Endothelial cell of umbilical vein (primary cell): Measurements from ENCODE around the gene STAT2. TPM values are rescaled to one million over a fixed set of nuclear protein-coding genes. Genes with fewer than 3 reads are reported as not detected.

ENCODE experiments used
- BruUV-seq: library from RNA; stranded (reverse); fragments of 400-500 nt; replicated peaks from 2 replicates; lab custom pipeline; 2021; lab: Mats Ljungman, UMichigan
- CTCF ChIA-PET: fragments of 300-600, 350-600 bp; sonication (Branson Sonifier 250); formaldehyde crosslinking; loops from one replicate; lab custom pipeline; 2021; ENCODE audit warnings: antibody characterized with exemption, inconsistent platforms; lab: Charles Lee
- POLR2A ChIA-PET: fragments of 300-600, 350-600 bp; sonication (Branson Sonifier 250); formaldehyde crosslinking; loops from one replicate; lab custom pipeline; 2021; ENCODE audit warnings: antibody characterized with exemption, inconsistent platforms; lab: Charles Lee
- DNase-seq: peaks from one replicate; pipeline ENCODE4 v3.0.0-alpha.2; 2011; ENCODE audit warnings: low read depth, low spot score
- FAIRE-seq: peaks from 2 replicates; lab custom pipeline; 2011; peaks lifted over from hg19 to GRCh38; lab: Jason Lieb, UNC
- H2AFZ ChIP-seq: 2 replicates; pipeline ENCODE4 v1.6.0; 2012; ENCODE audit warnings: low read depth, low read length, control low read depth, inconsistent platforms
- H3K27ac ChIP-seq: 2 replicates; pipeline ENCODE4 v1.5.1; 2011; ENCODE audit warnings: low read depth, mild to moderate bottlenecking, control low read depth, low read length, moderate library complexity; ENCODE audit not compliant: insufficient read depth
- H3K27me3 ChIP-seq, 2 experiments: 2 replicates each; pipeline versions ENCODE4 v1.6.0 to v1.6.1; 2011; ENCODE audit warnings: low read length in 2 of 2, mixed read lengths in 1 of 2; ENCODE audit not compliant: control insufficient read depth in 2 of 2, insufficient read depth in 2 of 2
- H3K36me3 ChIP-seq, 2 experiments: 2 replicates in 1 of 2; 3 replicates in 1 of 2; pipeline ENCODE4 v1.5.1; 2011; ENCODE audit warnings: low read length in 2 of 2, mild to moderate bottlenecking in 1 of 2, moderate library complexity in 1 of 2; ENCODE audit not compliant: control insufficient read depth in 2 of 2, insufficient read depth in 2 of 2; ENCODE audit errors: extremely low read depth in 1 of 2
- H3K4me1 ChIP-seq: 3 replicates; pipeline ENCODE4 v1.5.1; 2011; ENCODE audit warnings: mild to moderate bottlenecking, low read length; ENCODE audit not compliant: control insufficient read depth, insufficient read depth; ENCODE audit errors: extremely low read depth
- H3K4me2 ChIP-seq: 2 replicates; pipeline ENCODE4 v1.6.1; 2011; ENCODE audit warnings: low read length, control low read depth, mixed read lengths; ENCODE audit not compliant: insufficient read depth
- H3K4me3 ChIP-seq, 3 experiments: fragments of 200-600 bp in 1 of 3; sonication (generic), shearing (Covaris generic) in 1 of 3; replicated peaks in 1 of 3; 2 replicates each; pipeline ENCODE4 v1.5.1; 2011 to 2016; ENCODE audit warnings: control low read depth in 3 of 3, low read length in 3 of 3, mild to moderate bottlenecking in 2 of 3, inconsistent platforms in 1 of 3, low read depth in 1 of 3, moderate library complexity in 1 of 3; ENCODE audit not compliant: insufficient read depth in 1 of 3
- H3K79me2 ChIP-seq: 2 replicates; pipeline ENCODE4 v1.6.0; 2012; ENCODE audit warnings: low read length, inconsistent platforms; ENCODE audit not compliant: control insufficient read depth, insufficient read depth
- H3K9ac ChIP-seq: replicated peaks from 2 replicates; pipeline ENCODE3; 2011; ENCODE audit warnings: low read length, control low read depth; ENCODE audit not compliant: insufficient read depth; ENCODE audit errors: extremely low read depth
- H3K9me1 ChIP-seq: replicated peaks from 3 replicates; pipeline ENCODE4 v1.6.0; 2011; ENCODE audit warnings: mild to moderate bottlenecking, low read length; ENCODE audit not compliant: control insufficient read depth, insufficient read depth; ENCODE audit errors: extremely low read depth
- H3K9me3 ChIP-seq: replicated peaks from 2 replicates; pipeline ENCODE4 v1.5.1; 2012; ENCODE audit warnings: low read length, inconsistent platforms; ENCODE audit not compliant: control insufficient read depth, insufficient read depth
- H4K20me1 ChIP-seq: replicated peaks from 2 replicates; pipeline ENCODE3; 2011; ENCODE audit warnings: mild to moderate bottlenecking, low read length; ENCODE audit not compliant: control insufficient read depth, insufficient read depth; ENCODE audit errors: extremely low read depth
- EZH2 ChIP-seq: IDR thresholded peaks from 2 replicates; pipeline ENCODE4 v1.6.1; 2012; ENCODE audit warnings: borderline replicate concordance, low read depth, mild to moderate bottlenecking, moderate library complexity, low read length, inconsistent platforms; ENCODE audit not compliant: severe bottlenecking
- FOS ChIP-seq: IDR thresholded peaks from 2 replicates; pipeline ENCODE4 v1.6.1; 2011; ENCODE audit warnings: mild to moderate bottlenecking, low read length, moderate library complexity, borderline replicate concordance; ENCODE audit not compliant: insufficient read depth
- GATA2 ChIP-seq: IDR thresholded peaks from 2 replicates; pipeline ENCODE4 v1.7.0; 2011; ENCODE audit warnings: low read depth, mild to moderate bottlenecking, moderate library complexity, mixed read lengths, low read length; ENCODE audit not compliant: insufficient read length, insufficient read depth
- JUN ChIP-seq: IDR thresholded peaks from 2 replicates; pipeline ENCODE4 v1.6.1; 2011; ENCODE audit warnings: borderline replicate concordance, low read depth; ENCODE audit not compliant: insufficient read length, insufficient read depth
- MYC ChIP-seq: IDR thresholded peaks from one replicate; pipeline ENCODE4 v1.6.1; 2011; ENCODE audit warnings: mild to moderate bottlenecking, low read depth, low read length
- POLR2A ChIP-seq: IDR thresholded peaks from 2 replicates; pipeline ENCODE4 v1.6.1; 2012; ENCODE audit warnings: low read depth, mild to moderate bottlenecking, control low read depth, low read length
- POLR2AphosphoS5 ChIP-seq: IDR thresholded peaks from 2 replicates; pipeline ENCODE4 v1.6.1; 2012; ENCODE audit warnings: low read depth, mild to moderate bottlenecking, control low read depth, low read length, moderate library complexity; ENCODE audit not compliant: insufficient read depth
- dilution Hi-C: fragments of 300-500 bp; cut with MboI; formaldehyde crosslinking; loops from one replicate; pipeline ENCODE4 v1.15.0; 2019; ENCODE audit warnings: low sequenced_read_pairs; ENCODE audit not compliant: extremely low pct_ligation_motif_present
- intact Hi-C: fragments of 100-400 bp; cut with micrococcal nuclease; formaldehyde crosslinking; loops from one replicate; pipeline ENCODE4 v1.10.0; 2022
- polyA plus RNA-seq, 4 experiments: library from polyadenylated mRNA; depleted of rRNA in 3 of 4; stranded (reverse) in 3 of 4; unstranded in 1 of 4; fragments of >200 nt; gene quantifications; 2 replicates each; pipeline versions ENCODE4 v1.2.1 to v1.2.3, GENCODE V29; 2011 to 2012; ENCODE audit warnings: missing spikeins in 1 of 4
- total RNA-seq: library from RNA; stranded (reverse); gene quantifications from 2 replicates; pipeline ENCODE4 v1.2.3, GENCODE V29; 2021
- TF ChIP-seq, protein P1 (sequence below), 2 donors: IDR thresholded peaks; 1 replicate in 1 of 2; 2 replicates in 1 of 2; pipeline ENCODE4 v1.5.1; 2011; ENCODE audit warnings: low read length in 2 of 2, mild to moderate bottlenecking in 2 of 2, moderate library complexity in 2 of 2, control low read depth in 1 of 2, inconsistent platforms in 1 of 2, low read depth in 1 of 2; ENCODE audit not compliant: insufficient read depth in 1 of 2; ENCODE audit errors: extremely low read depth in 1 of 2
- TF ChIP-seq, protein P2 (sequence below): IDR thresholded peaks from 2 replicates; pipeline ENCODE4 v1.6.1; 2011; ENCODE audit not compliant: insufficient read depth, insufficient read length

STAT2 gene
- total and polyA plus RNA-seq, 2 donors (not counting 3 experiments of a cell fraction or from before 2014, with no cell fraction given): 62.8 to 66.5 TPM

DNA sequence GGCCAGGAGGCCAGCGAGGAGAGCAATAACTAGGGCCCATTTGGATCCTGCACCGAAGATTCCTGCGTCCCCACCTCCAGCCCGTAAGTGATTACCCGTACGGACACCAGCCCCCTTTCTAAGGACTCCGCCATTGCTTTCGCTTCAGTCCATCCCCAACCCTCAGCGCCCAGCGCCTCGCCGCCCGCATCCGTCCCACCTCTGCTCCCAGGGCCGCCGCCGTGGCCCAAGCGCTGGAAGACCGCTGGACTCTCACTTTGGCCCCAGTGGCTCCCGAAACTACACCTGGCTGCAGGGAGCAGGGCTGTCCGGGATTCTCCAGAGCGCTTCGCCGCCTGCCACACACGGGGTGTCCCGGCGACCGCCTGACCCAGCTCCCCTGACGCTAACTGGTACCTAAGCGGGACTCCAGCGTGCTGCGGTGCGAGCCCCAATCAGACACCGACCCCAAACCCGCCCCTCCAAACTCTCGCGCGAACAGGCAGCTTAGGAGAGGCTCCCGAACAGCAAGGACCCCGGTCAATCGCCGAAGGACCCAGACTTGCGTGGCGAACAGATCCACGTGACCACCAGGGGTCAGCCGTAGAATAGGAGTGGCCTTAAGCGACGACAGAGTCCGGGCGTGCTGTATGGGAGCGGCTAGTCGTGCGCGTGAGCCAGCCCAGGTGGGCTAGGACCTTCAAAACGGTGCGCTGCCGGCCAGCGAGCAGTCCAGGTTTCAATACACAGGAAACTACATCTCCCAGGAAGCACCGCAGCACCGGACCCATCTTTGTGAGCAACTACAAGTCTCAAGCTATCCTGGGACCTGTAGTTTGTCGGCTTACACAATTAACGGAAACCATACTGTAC, 44.1 kb downstream of the STAT2 start, which contains the start of gene CNPY2:
Gene CNPY2, minus strand, starts transcription at position 367 of the 852 bp plus-strand sequence. CDS start 771 bp downstream, outside the sequence.
- dilution Hi-C loops: no loop called here
- H2AFZ ChIP-seq: peak within 1 kb of the TSS; percentile 72
- FAIRE-seq (peak; percentile 98), DNase-seq (peak; percentile 98)
- H3K9ac ChIP-seq: peak within 1 kb of the TSS; percentile 69
- peak within 1 kb of the TSS; percentile 62 for H3K4me2 ChIP-seq
- POLR2A ChIA-PET: interaction anchor here (0.6 to 1.7 kb wide), 5 partner anchors 18 to 207 kb away, joined by 4 to 9 read pairs (median 5); partner anchors contain the start of genes PAN2, RNF41 and STAT2
- no peaks in the 10 kb centered on the region for H3K9me3 ChIP-seq
- intact Hi-C loops: loop anchor here (1.0 kb wide), 5 partner anchors 16 to 148 kb away; partner anchors contain the start of genes CS, STAT2 and TIMELESS
- peak within 1 kb of the TSS; percentile 63 for H3K27ac ChIP-seq
- TF ChIP-seq, protein P1, sequence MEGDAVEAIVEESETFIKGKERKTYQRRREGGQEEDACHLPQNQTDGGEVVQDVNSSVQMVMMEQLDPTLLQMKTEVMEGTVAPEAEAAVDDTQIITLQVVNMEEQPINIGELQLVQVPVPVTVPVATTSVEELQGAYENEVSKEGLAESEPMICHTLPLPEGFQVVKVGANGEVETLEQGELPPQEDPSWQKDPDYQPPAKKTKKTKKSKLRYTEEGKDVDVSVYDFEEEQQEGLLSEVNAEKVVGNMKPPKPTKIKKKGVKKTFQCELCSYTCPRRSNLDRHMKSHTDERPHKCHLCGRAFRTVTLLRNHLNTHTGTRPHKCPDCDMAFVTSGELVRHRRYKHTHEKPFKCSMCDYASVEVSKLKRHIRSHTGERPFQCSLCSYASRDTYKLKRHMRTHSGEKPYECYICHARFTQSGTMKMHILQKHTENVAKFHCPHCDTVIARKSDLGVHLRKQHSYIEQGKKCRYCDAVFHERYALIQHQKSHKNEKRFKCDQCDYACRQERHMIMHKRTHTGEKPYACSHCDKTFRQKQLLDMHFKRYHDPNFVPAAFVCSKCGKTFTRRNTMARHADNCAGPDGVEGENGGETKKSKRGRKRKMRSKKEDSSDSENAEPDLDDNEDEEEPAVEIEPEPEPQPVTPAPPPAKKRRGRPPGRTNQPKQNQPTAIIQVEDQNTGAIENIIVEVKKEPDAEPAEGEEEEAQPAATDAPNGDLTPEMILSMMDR (IDR thresholded peaks at IDR 0.05; ENCODE audit: extremely low read depth in 1 of 2, insufficient read depth in 1 of 2, low read depth in 1 of 2, low read length in 2 of 2): peak in 1 of 2 donors; percentile 23
- TF ChIP-seq MYC (peak; percentile 41), POLR2A (peak; percentile 64), EZH2 (no peak), POLR2AphosphoS5 (peak; percentile 88), FOS (no peak), GATA2 (no peak), JUN (no peak)
- TF ChIP-seq, protein P2, sequence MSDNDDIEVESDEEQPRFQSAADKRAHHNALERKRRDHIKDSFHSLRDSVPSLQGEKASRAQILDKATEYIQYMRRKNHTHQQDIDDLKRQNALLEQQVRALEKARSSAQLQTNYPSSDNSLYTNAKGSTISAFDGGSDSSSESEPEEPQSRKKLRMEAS: peak; percentile 81
- no peaks in the 10 kb centered on the region for H3K9me1 ChIP-seq
- peaks cover 9% of the 10 kb centered on the region for H3K4me1 ChIP-seq
- CTCF ChIA-PET: interaction anchor here (0.8 to 4.5 kb wide), 11 partner anchors 8 to 147 kb away, joined by 3 to 60 read pairs (median 4); partner anchors contain the start of genes CS, PAN2, SMARCC2 and STAT2
- peak within 1 kb of the TSS; percentile 15 to 70 (median 57) for H3K4me3 ChIP-seq
- no peaks in the 10 kb centered on the region for H4K20me1 ChIP-seq
- no peaks in the 10 kb centered on the region for H3K27me3 ChIP-seq
- H3K36me3 ChIP-seq: peaks cover 0 to 3% of the 10 kb centered on the region in 2 experiments
- H3K79me2 ChIP-seq: peaks cover 13% of the 10 kb centered on the region
- no TSS peak for BruUV-seq
